ENCODE data around the gene MED13L. TPM values are rescaled to one million over a fixed set of nuclear protein-coding genes. Genes with fewer than 3 reads are reported as not detected.

MED13L gene
- total and polyA plus RNA-seq, 2 of the 8 experiments (the other 6 are each of a cell fraction or from before 2014, with no cell fraction given): 15.9 to 51.7 TPM

- Histone ChIP-seq H3K4me3 (ENCODE audit: extremely low read depth in 1 of 4, insufficient read depth in 2 of 4, low read depth in 3 of 4, low read length in 4 of 4) (no peak overlapping the region), H2AK5ac (ENCODE audit: low read depth, low read length) (no peak overlapping the region), H2AFZ (ENCODE audit: low read length) (no peak overlapping the region), H2BK15ac (ENCODE audit: low read length) (no peak overlapping the region), H3K9ac (replicated peaks in 1 of 4; ENCODE audit: extremely low read depth in 1 of 4, low read depth in 3 of 4, low read length in 3 of 4) (no peak overlapping the region), H4K91ac (replicated peaks; ENCODE audit: insufficient read length, low read length) (no peak overlapping the region), H4K20me1 (replicated peaks in 1 of 2; ENCODE audit: control insufficient read depth in 1 of 2, insufficient read depth in 2 of 2, low read length in 2 of 2) (no peaks in the 10 kb centered on the region), H3K56ac (replicated peaks; ENCODE audit: insufficient read length, low read depth, low read length) (no peak overlapping the region), H2BK120ac (replicated peaks; ENCODE audit: low read depth, low read length) (no peak overlapping the region), H2BK12ac (ENCODE audit: low read depth, low read length) (no peak overlapping the region), H2BK20ac (ENCODE audit: low read length) (no peak overlapping the region), H3K79me2 (ENCODE audit: control insufficient read depth in 1 of 2, insufficient read depth in 2 of 2, low read length in 2 of 2) (no peaks in the 10 kb centered on the region), H3K14ac (ENCODE audit: insufficient read length) (no peak overlapping the region), H3K23ac (ENCODE audit: insufficient read length) (no peak overlapping the region), H4K8ac (ENCODE audit: extremely low read depth, insufficient read depth, low read length) (no peak overlapping the region), H3K79me1 (ENCODE audit: low read depth, low read length) (no peaks in the 10 kb centered on the region), H3K4me2 (ENCODE audit: insufficient read depth in 1 of 2, low read depth in 2 of 2, low read length in 2 of 2) (no peak overlapping the region), H3K36me3 (ENCODE audit: control insufficient read depth in 2 of 4, insufficient read depth in 4 of 4, low read length in 3 of 4) (no peaks in the 10 kb centered on the region), H3K27ac (ENCODE audit: low read depth, low read length) (no peak overlapping the region), H3K18ac (ENCODE audit: extremely low read depth, low read length) (no peak overlapping the region), H3K4me1 (replicated peaks in 1 of 4; ENCODE audit: control insufficient read depth in 3 of 4, insufficient read depth in 4 of 4, low read length in 3 of 4) (peaks cover 0 to 3% (median 1%) of the 10 kb centered on the region in 4 experiments; a peak in 2 of 7 replicates), H3K23me2 (ENCODE audit: low read depth, low read length) (no peaks in the 10 kb centered on the region), H3K9me3 (ENCODE audit: insufficient read depth in 2 of 2, low read depth in 1 of 2, low read length in 1 of 2) (0 out of 4 replicates have a peak, but pooled peaks cover 0 to 4% of the 10 kb centered on the region in 2 experiments), H3K27me3 (replicated peaks in 1 of 4; ENCODE audit: control insufficient read depth in 3 of 4, extremely low read depth in 1 of 4, insufficient read depth in 3 of 4, low read length in 3 of 4) (no peaks in the 10 kb centered on the region), H3K4ac (replicated peaks; ENCODE audit: insufficient read length, low read depth, low read length) (no peak overlapping the region), H4K5ac (ENCODE audit: insufficient read length, low read depth, low read length) (no peak overlapping the region), H2BK5ac (ENCODE audit: low read depth, low read length) (no peak overlapping the region)
- DNase-seq (ENCODE audit: low read depth in 1 of 2, low spot score in 2 of 2): no peak
- 93% methylated on average over 5 of the region's 5 CpGs; no CpG with 5 or more reads in 1 of the 2 experiments for WGBS, 2 experiments (ENCODE audit: extremely low coverage in 1 of 2, insufficient coverage in 1 of 2, insufficient read length in 1 of 2, insufficient replicate concordance in 2 of 2, low coverage in 1 of 2, low lambda C conversion rate in 2 of 2, missing lambda C conversion rate in 1 of 2)
- POLR2A ChIA-PET (ENCODE audit: partially characterized antibody): no interaction called here
- CTCF ChIA-PET (ENCODE audit: partially characterized antibody): no interaction called here
- no peak for FAIRE-seq
- TF ChIP-seq EGR1 (IDR thresholded peaks at IDR 0.05; ENCODE audit: borderline replicate concordance, low read depth, low read length) (no peak), NANOG (IDR thresholded peaks at IDR 0.05; ENCODE audit: insufficient read depth, low read depth, low read length, poor library complexity, severe bottlenecking) (no peak), EP300 (IDR thresholded peaks at IDR 0.05; ENCODE audit: borderline replicate concordance in 1 of 2, low read depth in 2 of 2, low read length in 2 of 2) (no peak), MAFK (IDR thresholded peaks at IDR 0.05; ENCODE audit: low read depth, low read length) (no peak), EZH2 (IDR thresholded peaks at IDR 0.05; ENCODE audit: low read depth, low read length, severe bottlenecking) (no peak), CHD1 (IDR thresholded peaks at IDR 0.05; ENCODE audit: low read depth, low read length) (no peak), USF2 (IDR thresholded peaks at IDR 0.05; ENCODE audit: low read length) (no peak), SIX5 (IDR thresholded peaks at IDR 0.05; ENCODE audit: low read depth, low read length) (no peak), CTCF (IDR thresholded peaks at IDR 0.05; ENCODE audit: control extremely low read depth in 1 of 3, insufficient read depth in 1 of 3, low read depth in 1 of 3, low read length in 3 of 3) (no peak), RAD21 (IDR thresholded peaks at IDR 0.05 in 1 of 2, conservative IDR thresholded peaks at IDR 0.05 in 1 of 2; ENCODE audit: low read depth in 2 of 2, low read length in 2 of 2) (no peak)
Observed at GRCh38 chr12:116306506-116306905, 29.0 kb upstream of the MED13L start.
